Stimulated activated CD4-positive, alpha-beta T cell treated with anti-CD3 and anti-CD28 coated beads, Interleukin-12 subunit alpha, Interleukin-12 subunit beta, amount 100 ng/mL, for 48 hours (primary cell): ENCODE data around the gene PARD3B.

Source experiments
- DNase-seq, 3 donors: peaks; one replicate each; pipeline ENCODE4 v3.0.0-alpha.2; 2020; ENCODE audit warnings: low read depth in 2 of 3, low spot score in 1 of 3

The PARD3B gene

GRCh38 chr2:204586444-204587180 is 41.3 kb downstream of the PARD3B start:
- no peak for DNase-seq

GRCh38 chr2:204590063-204590462 is 44.8 kb downstream of the PARD3B start:
- DNase-seq, result no peak

DNA sequence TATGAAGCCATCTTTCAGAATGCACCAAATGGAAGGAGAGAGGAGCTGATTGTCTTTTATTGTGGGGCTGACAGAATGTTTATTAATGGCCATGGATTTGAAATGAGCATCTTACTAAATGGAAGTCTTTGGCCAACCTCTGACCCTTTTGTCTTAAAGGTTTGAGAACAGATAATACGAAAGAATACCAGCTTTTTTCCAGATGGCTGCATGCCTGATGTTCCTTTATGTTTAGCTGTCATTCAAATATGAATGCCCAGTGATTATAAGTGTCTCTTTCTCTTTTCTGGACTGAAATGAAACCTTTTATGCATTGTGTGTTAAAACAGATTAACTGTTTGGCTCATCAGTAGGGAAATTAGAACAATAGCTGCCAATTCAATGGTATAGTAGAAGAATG is 46.0 kb downstream of the PARD3B start:
- DNase-seq, result no peak

- DNase-seq, result no peak
Measured at GRCh38 chr2:204604061-204604460, 58.8 kb downstream of the PARD3B start.

GRCh38 chr2:204608237-204608939 is 63.1 kb downstream of the PARD3B start:
- no peak for DNase-seq

DNA sequence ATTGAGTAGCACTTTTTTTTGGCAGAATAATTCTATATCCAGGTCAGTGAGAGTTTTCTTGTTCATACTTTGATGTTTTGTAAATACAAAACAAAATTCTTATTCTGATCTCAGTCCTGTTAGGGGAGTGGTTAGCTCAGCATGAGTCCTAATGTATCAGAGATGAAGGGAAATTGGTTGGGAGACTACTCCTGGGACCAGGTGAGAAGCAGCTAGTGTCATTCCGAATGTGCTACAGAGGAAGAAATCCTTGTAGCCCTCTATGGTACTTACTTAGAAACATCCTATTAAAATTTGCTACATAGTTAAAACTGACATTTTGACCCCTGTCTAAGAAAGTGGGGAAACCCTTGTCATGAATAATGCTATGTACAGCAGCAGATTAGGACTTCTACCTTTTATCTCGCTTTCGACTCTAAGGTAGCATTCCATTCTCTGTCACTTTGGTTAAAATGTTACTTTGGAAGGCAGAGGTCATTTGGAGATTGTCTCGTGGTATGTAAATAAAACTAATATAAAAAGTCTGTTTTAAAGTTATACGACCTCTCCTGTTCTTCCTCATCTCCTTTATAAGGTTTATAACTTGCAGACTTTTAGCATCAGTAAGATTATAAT is 65.8 kb downstream of the PARD3B start:
- DNase-seq, result no peak

GRCh38 chr2:204611764-204612163 is 66.5 kb downstream of the PARD3B start:
- DNase-seq, result no peak

DNA sequence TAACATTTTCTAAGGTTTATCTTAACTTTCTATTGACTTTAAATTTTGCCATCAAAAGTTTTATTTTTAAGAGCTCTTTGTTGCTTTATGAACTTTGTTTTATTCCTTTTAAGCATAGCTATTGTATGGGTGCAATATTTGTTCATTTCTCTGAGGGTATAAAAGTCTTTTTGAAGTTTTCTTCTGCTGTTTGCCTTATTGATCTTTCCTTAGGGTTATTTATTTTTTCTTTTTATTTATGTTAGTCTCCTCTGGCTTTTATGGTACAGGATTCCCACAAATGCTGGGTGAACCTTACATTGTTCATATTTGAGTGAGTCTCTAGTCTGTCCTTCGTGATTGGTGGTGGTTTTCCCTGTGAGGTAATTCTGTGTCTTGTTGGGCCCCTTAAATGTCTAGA is 68.4 kb downstream of the PARD3B start:
- DNase-seq, result no peak

- no peak for DNase-seq
Measured at GRCh38 chr2:204615456-204615855, 70.2 kb downstream of the PARD3B start.

DNA sequence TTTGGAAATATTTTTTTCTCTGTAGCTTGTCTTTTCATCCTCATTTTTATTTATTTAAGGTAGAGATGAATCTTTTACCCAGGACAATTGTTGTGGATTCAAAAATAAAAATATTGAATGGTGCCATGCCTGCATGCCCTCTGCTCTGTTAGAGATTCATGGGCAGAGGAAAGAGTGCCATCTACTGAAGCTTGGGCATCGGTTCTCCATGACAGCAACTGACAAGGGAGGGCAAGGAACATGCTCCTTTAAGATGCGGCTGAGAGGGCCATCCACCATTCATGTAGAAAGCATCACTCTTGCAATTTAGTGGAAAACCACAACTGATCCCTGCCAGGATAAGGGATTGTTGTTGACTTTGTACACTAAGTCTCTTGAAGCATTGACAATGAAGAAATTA is 79.9 kb downstream of the PARD3B start:
- no peak for DNase-seq

DNA sequence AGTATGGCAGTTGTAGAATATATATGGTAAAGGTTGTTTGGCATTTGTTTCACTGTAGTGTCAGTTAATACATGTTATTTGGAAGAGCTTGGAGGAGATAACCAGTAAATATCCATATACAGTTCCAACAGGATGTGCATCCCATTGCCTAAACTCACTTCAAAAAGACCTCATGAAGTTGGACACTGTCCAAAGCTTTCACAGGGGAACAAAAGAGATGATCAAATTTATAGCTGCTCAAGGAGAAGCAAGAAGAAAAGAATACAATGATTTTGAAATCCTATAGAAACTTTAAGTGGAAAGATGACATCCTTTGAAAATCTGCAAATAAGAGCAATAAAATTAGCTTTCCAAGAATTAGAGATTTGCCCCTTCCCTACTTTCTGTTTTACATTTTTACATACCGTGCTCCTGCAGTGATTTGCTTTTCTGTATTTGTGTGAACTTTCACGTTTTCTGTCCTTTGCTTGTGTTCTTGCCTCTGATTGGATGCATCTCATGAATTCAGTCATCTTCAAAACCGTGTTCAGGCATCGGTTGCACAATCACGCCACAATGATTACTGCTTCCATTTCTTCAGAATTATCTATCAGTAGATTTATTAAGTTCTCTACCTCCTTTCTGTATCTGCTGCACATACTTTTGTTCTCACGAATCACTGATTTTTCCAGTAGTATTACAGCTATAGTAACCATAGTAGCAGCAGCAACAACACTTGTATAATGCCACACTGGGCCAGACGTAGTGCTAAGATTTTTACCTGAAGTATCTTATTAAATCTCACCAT is 83.8 kb downstream of the PARD3B start:
- DNase-seq, result no peak

- DNase-seq, result no peak
Measured at GRCh38 chr2:204632410-204632809, 87.1 kb downstream of the PARD3B start.

GRCh38 chr2:204634564-204634963 is 89.3 kb downstream of the PARD3B start:
- no peak for DNase-seq

DNA sequence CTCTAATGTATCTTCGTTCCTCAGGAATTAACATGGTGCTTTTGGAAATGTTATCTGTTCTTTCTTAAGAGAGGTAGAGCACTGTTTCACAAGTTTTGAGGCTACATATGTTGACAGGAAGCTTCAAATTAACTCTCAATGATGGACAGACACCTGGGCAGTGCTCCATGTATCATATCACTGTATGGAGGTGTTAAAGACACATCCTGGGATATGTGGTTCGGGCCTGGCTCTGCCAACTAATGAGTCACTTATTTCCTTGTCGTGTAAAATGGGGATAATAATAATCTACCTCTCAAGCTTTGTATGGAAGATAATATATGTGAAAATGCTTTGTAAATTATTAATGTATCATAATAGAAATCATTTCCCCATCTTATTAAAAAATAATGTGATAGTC is 90.2 kb downstream of the PARD3B start:
- no peak for DNase-seq

- no peak for DNase-seq
Measured at GRCh38 chr2:204638471-204639194, 93.4 kb downstream of the PARD3B start.

GRCh38 chr2:204643326-204643725 is 98.1 kb downstream of the PARD3B start:
- DNase-seq, result no peak

DNA sequence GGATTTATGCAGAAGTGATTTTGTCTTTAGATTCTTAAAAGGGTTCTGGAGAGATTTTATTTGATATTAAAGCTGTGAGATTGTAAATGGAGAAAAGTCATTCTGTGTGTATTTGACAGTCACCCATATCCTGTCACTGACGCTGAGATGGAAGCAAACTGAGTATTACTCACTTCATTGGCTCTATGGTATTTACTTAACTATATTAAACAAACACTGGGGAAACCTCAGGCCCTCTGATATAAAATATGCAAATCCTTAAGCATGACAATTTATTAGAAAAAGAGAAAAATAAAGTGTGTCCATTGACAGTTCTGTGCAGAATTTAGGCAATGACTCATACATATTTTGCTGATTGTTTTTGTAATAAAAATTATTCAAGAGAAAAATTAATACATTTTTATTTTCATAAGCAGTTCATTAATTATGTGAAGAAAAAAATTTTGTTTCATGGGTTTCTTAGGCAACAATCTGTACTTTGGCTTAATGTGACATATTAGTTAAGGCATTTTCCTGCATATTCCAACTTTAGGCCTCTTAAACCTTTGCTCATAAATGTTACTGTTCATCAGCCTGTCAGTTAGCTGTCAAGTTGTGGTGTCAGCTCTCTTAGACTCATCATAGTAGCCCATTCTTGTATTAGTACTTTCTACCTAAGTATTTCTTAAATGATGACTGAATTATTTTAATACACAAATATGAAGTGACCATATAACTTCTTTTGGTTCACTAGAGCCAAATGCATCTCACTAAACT is 99.9 kb downstream of the PARD3B start:
- no peak for DNase-seq

DNA sequence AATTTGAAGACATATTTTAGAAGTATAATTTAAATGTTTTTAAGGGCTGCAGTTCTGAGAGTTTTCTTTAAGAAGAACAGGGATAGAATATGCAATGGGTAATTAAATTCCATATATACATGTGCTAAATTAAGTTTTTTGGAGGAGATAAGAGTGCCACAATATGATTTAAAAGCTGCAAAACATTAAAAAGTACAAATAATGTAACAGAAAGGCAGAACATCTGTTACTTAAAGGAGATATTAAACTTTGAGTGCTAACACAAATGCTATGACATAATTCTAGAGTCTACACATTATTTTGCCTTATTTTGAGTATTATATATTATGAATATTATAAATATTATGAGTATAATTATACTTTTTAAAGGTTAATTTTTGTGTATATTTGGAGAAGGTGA is 102.4 kb downstream of the PARD3B start:
- DNase-seq, result no peak

DNA sequence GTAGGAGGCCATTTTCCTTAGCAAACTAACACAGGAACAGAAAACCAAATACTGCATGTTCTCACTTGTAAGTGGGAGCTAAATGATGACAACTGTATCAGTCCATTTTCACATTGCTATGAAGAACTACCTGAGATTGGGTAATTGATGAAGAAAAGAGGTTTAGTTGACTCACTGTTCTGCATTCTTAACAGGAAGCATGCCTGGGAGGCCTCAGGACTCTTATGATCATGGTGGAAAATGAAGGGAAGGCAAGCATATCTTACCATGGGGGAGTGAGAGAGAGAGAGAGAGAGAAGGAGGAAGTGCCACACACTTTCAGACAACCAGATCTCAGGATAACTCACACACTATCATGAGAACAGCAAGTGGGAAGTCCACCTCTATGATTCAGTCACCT is 105.3 kb downstream of the PARD3B start:
- DNase-seq, result no peak

- DNase-seq, result no peak
Measured at GRCh38 chr2:204652063-204652462, 106.8 kb downstream of the PARD3B start.
